Measurements from ENCODE around the gene CCDC89. TPM values are rescaled to one million over a fixed set of nuclear protein-coding genes. Genes with fewer than 3 reads are reported as not detected.

Gene CCDC89
- total and polyA plus RNA-seq, 9 of the 15 experiments (the other 6 are each of a cell fraction or from before 2014, with no cell fraction given) = 0.07 to 0.09 TPM; not detected in 7

GRCh38 chr11:85647604-85648299 lies 38.2 kb downstream of the CCDC89 start, which contains the start of gene TMEM126A (continued):
- TF ChIP-seq, protein P1, sequence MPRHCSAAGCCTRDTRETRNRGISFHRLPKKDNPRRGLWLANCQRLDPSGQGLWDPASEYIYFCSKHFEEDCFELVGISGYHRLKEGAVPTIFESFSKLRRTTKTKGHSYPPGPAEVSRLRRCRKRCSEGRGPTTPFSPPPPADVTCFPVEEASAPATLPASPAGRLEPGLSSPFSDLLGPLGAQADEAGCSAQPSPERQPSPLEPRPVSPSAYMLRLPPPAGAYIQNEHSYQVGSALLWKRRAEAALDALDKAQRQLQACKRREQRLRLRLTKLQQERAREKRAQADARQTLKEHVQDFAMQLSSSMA (CRISPR knock-in tag; IDR thresholded peaks at IDR 0.05) = 0 out of 2 replicates have a peak, but pooled peaks have one; percentile 43
- TF ChIP-seq CHD2 (IDR thresholded peaks at IDR 0.05; ENCODE audit: low read depth, low read length) = no peak
- TF ChIP-seq, protein P2, sequence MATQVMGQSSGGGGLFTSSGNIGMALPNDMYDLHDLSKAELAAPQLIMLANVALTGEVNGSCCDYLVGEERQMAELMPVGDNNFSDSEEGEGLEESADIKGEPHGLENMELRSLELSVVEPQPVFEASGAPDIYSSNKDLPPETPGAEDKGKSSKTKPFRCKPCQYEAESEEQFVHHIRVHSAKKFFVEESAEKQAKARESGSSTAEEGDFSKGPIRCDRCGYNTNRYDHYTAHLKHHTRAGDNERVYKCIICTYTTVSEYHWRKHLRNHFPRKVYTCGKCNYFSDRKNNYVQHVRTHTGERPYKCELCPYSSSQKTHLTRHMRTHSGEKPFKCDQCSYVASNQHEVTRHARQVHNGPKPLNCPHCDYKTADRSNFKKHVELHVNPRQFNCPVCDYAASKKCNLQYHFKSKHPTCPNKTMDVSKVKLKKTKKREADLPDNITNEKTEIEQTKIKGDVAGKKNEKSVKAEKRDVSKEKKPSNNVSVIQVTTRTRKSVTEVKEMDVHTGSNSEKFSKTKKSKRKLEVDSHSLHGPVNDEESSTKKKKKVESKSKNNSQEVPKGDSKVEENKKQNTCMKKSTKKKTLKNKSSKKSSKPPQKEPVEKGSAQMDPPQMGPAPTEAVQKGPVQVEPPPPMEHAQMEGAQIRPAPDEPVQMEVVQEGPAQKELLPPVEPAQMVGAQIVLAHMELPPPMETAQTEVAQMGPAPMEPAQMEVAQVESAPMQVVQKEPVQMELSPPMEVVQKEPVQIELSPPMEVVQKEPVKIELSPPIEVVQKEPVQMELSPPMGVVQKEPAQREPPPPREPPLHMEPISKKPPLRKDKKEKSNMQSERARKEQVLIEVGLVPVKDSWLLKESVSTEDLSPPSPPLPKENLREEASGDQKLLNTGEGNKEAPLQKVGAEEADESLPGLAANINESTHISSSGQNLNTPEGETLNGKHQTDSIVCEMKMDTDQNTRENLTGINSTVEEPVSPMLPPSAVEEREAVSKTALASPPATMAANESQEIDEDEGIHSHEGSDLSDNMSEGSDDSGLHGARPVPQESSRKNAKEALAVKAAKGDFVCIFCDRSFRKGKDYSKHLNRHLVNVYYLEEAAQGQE (IDR thresholded peaks at IDR 0.05; ENCODE audit: borderline replicate concordance) = no peak
- TF ChIP-seq, protein P2 (CRISPR knock-in tag; IDR thresholded peaks at IDR 0.05; ENCODE audit: low read depth) = 0 out of 2 replicates have a peak, but pooled peaks have one; percentile 42
- TF ChIP-seq ZNF121 (CRISPR knock-in tag; conservative IDR thresholded peaks at IDR 0.05) = no peak
- no peak for TF ChIP-seq HMG20A (CRISPR knock-in tag; conservative IDR thresholded peaks at IDR 0.05)
- TF ChIP-seq, protein P3, sequence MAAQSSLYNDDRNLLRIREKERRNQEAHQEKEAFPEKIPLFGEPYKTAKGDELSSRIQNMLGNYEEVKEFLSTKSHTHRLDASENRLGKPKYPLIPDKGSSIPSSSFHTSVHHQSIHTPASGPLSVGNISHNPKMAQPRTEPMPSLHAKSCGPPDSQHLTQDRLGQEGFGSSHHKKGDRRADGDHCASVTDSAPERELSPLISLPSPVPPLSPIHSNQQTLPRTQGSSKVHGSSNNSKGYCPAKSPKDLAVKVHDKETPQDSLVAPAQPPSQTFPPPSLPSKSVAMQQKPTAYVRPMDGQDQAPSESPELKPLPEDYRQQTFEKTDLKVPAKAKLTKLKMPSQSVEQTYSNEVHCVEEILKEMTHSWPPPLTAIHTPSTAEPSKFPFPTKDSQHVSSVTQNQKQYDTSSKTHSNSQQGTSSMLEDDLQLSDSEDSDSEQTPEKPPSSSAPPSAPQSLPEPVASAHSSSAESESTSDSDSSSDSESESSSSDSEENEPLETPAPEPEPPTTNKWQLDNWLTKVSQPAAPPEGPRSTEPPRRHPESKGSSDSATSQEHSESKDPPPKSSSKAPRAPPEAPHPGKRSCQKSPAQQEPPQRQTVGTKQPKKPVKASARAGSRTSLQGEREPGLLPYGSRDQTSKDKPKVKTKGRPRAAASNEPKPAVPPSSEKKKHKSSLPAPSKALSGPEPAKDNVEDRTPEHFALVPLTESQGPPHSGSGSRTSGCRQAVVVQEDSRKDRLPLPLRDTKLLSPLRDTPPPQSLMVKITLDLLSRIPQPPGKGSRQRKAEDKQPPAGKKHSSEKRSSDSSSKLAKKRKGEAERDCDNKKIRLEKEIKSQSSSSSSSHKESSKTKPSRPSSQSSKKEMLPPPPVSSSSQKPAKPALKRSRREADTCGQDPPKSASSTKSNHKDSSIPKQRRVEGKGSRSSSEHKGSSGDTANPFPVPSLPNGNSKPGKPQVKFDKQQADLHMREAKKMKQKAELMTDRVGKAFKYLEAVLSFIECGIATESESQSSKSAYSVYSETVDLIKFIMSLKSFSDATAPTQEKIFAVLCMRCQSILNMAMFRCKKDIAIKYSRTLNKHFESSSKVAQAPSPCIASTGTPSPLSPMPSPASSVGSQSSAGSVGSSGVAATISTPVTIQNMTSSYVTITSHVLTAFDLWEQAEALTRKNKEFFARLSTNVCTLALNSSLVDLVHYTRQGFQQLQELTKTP (IDR thresholded peaks at IDR 0.05; ENCODE audit: low read depth in 1 of 2, partially characterized antibody in 2 of 2) = peak; percentile 38 to 63
- no peak for TF ChIP-seq BRF2 (IDR thresholded peaks at IDR 0.05; ENCODE audit: borderline replicate concordance, insufficient read depth, insufficient read length)
- peak; percentile 39; the same call in 1 of the 2 replicates for TF ChIP-seq BHLHE40 (IDR thresholded peaks at IDR 0.05; ENCODE audit: low read length)
- peak; percentile 33; the same call in 1 of the 2 replicates for TF ChIP-seq JUND (IDR thresholded peaks at IDR 0.05; ENCODE audit: borderline replicate concordance, low read depth, low read length)
- no peak; the same call in 2 of the 3 replicates for TF ChIP-seq JUND (tag; IDR thresholded peaks at IDR 0.05; ENCODE audit: borderline replicate concordance, low read depth, low read length)
